Thymus (tissue), 11 donors: ENCODE measurements around the gene SPSB3. TPM values are rescaled to one million over a fixed set of nuclear protein-coding genes. Genes with fewer than 3 reads are reported as not detected.
"Not testable (repeated sequence)": the region's sequence is repeated elsewhere in the genome, so short reads cannot be mapped to it uniquely, and the experiment has no call there.

Experiments used
- DNase-seq, 9 donors: peaks; one replicate each; pipeline ENCODE4 v3.0.0-alpha.2; 2013; ENCODE audit warnings: low spot score in 9 of 9, low read depth in 6 of 9, missing footprints in 1 of 9
- H3K27ac ChIP-seq, 2 donors: one replicate each; pipeline ENCODE4 v1.5.1; 2013; ENCODE audit warnings: control low read depth in 1 of 2, low read depth in 1 of 2, low read length in 1 of 2, mild to moderate bottlenecking in 1 of 2, moderate library complexity in 1 of 2
- H3K27me3 ChIP-seq, 2 donors: one replicate each; pipeline ENCODE4 v1.5.1; 2013; ENCODE audit warnings: low read length in 1 of 2; ENCODE audit not compliant: control insufficient read depth in 2 of 2, insufficient read depth in 1 of 2
- H3K36me3 ChIP-seq, 2 donors: one replicate each; pipeline ENCODE4 v1.5.1; 2013; ENCODE audit warnings: low read length in 1 of 2, mild to moderate bottlenecking in 1 of 2, moderate library complexity in 1 of 2; ENCODE audit not compliant: control insufficient read depth in 2 of 2, insufficient read depth in 2 of 2
- H3K4me1 ChIP-seq, 2 donors: one replicate each; pipeline ENCODE4 v1.5.1; 2013; ENCODE audit warnings: low read length in 2 of 2; ENCODE audit not compliant: control insufficient read depth in 2 of 2, insufficient read depth in 2 of 2
- H3K4me3 ChIP-seq, 2 donors: one replicate each; pipeline ENCODE4 v1.5.1; 2013; ENCODE audit warnings: low read length in 2 of 2, control low read depth in 1 of 2, mild to moderate bottlenecking in 1 of 2
- H3K9me3 ChIP-seq, 2 donors: one replicate each; pipeline ENCODE4 v1.5.1; 2013; ENCODE audit warnings: low read length in 1 of 2, mild to moderate bottlenecking in 1 of 2; ENCODE audit not compliant: control insufficient read depth in 2 of 2, insufficient read depth in 1 of 2
- WGBS: extraction: QIAGEN DNeasy Blood & Tissue Kit; methylation state at CpG from one replicate; pipeline ENCODE4 v1.1.7; 2013; 5-methylcytosine and 5-hydroxymethylcytosine counted together
- polyA plus RNA-seq: library from polyadenylated mRNA; stranded (reverse); fragments of 200-250 nt; gene quantifications from one replicate; pipeline ENCODE4 v1.2.3, GENCODE V29; 2013
- total RNA-seq: library from RNA; stranded (reverse); fragments of 120-200 nt; gene quantifications from one replicate; pipeline ENCODE4 v1.2.4, GENCODE V29; 2013
- donor health status: healthy.

SPSB3 gene
- total and polyA plus RNA-seq, 2 donors, result 68.1 to 282 TPM

DNA sequence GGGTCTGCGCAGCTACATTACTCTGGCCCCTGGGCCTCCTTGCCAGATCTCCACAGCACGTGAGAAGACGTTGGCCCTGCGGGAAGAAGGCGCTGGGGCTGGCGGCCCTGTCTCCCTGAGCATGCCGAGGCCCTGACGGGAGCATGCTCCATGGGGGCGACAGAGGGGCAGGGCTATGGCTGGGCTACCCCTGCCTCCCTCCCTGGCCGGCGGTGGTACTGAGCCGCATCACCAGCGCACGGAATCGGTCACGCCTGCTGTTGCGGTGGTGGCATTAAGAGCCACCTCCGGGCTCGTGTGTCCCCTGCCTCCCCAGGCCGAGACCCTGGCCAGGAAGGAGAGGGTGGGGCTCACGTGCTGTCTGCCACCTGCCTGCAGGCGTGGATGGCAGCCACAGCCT is 48.2 kb downstream of the SPSB3 start:
- Histone ChIP-seq H3K27ac (no peak overlapping the region), H3K36me3 (peaks cover 43 to 53% of the 10 kb centered on the region in 2 donors), H3K27me3 (no peaks in the 10 kb centered on the region), H3K9me3 (peaks cover 4 to 42% of the 10 kb centered on the region in 2 donors), H3K4me3 (no peak overlapping the region), H3K4me1 (no peaks in the 10 kb centered on the region)
- 98% methylated on average over 22 of the region's 22 CpGs for WGBS
- no peak for DNase-seq

- H3K27ac ChIP-seq, H3K27me3 ChIP-seq, DNase-seq, H3K4me3 ChIP-seq, H3K4me1 ChIP-seq: not testable (repeated sequence)
- WGBS, result 97% methylated on average over 21 of the region's 21 CpGs
- Histone ChIP-seq H3K36me3 (peaks cover 56 to 69% of the 10 kb centered on the region in 2 donors), H3K9me3 (peaks cover 4 to 29% of the 10 kb centered on the region in 2 donors)
Observed at GRCh38 chr16:1732551-1732987, 49.8 kb downstream of the SPSB3 start.

DNA sequence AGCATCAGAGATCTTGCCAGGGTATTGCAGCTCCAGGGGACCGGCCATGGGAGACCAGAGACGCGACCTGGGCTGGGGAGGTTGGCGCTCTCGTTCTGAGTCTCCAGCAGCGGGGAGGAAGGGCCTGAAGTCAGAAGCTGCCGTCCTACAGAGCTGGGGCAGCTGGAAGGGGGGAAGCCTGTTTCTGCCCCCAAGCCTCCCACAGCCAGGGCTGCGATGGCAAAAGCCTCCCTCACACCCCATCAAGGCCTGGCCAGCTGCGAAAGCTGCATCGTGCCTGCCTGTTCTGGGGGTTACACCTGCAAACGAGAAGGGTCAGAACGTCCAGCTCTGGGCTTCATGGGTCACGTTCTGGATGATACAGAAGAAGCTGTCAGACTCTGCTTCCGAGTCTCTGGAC is 50.3 kb downstream of the SPSB3 start:
- WGBS, result 95% methylated on average over 14 of the region's 14 CpGs
- H3K4me3 ChIP-seq, result no peak overlapping the region
- peaks cover 61 to 74% of the 10 kb centered on the region in 2 donors for H3K36me3 ChIP-seq
- H3K4me1 ChIP-seq, result no peaks in the 10 kb centered on the region
- no peaks in the 10 kb centered on the region for H3K27me3 ChIP-seq
- DNase-seq, result no peak
- no peak overlapping the region for H3K27ac ChIP-seq
- peaks cover 4 to 29% of the 10 kb centered on the region in 2 donors for H3K9me3 ChIP-seq

DNA sequence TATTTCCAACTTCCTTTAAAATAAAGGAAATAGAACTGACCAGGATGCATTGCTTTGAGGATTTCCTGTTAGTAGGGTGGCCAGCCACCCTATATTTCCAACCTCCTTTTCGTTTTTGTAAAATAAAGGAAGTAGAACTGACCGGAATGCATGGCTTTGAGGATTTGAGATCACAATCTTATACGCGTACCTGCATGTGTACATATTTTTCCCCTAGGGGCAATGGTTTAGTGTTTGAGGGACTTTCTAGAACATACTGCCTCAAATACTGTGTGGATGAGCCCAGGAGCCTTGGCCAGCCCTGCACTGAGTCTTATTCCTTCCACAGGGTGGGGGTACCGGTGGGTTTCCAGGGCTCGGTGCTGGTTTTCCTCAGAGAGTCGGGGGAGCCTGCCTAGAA is 50.8 kb downstream of the SPSB3 start:
- Histone ChIP-seq H3K27ac (no peak overlapping the region), H3K36me3 (peaks cover 62 to 79% of the 10 kb centered on the region in 2 donors)
- WGBS, result 82% methylated on average over 7 of the region's 7 CpGs

DNA sequence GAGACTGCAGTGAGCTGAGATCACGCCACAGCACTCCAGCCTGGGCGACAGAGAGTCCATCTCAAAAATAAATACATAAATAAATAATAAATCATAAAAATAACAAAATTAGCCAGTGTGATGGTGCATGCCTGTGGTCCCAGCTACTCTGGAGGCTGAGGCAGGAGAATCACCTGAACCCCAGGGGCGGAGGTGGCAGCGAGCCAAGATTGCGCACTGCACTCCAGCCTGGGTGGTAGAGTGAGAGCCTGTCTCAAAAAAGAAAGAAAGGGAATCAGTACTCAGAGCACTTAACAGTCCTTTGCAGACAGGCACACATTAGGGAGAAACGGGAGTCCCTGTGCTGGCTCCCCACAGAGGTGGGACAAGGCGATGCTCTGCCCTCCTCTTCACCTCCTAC is 51.3 kb downstream of the SPSB3 start:
- H3K9me3 ChIP-seq, result peaks cover 4 to 22% of the 10 kb centered on the region in 2 donors
- peaks cover 67 to 84% of the 10 kb centered on the region in 2 donors for H3K36me3 ChIP-seq
- WGBS, result over 99% methylated on average over 7 of the region's 7 CpGs
- no peak overlapping the region for H3K27ac ChIP-seq
- no peak overlapping the region for H3K4me3 ChIP-seq
- DNase-seq, result no peak
- H3K4me1 ChIP-seq, result no peaks in the 10 kb centered on the region
- H3K27me3 ChIP-seq, result no peaks in the 10 kb centered on the region

More for the DNA sequence above, 50.8 kb downstream of the SPSB3 start:
- Histone ChIP-seq H3K27me3 (no peaks in the 10 kb centered on the region), H3K4me1 (no peaks in the 10 kb centered on the region), H3K4me3 (no peak overlapping the region), H3K9me3 (peaks cover 4 to 26% of the 10 kb centered on the region in 2 donors)
- DNase-seq, result no peak

GRCh38 chr16:1729445-1729844 is 52.9 kb downstream of the SPSB3 start:
- peaks cover 0 to 7% of the 10 kb centered on the region in 2 donors for H3K9me3 ChIP-seq
- no peak overlapping the region for H3K27ac ChIP-seq
- peaks cover 69 to 85% of the 10 kb centered on the region in 2 donors for H3K36me3 ChIP-seq
- no peaks in the 10 kb centered on the region for H3K27me3 ChIP-seq
- DNase-seq, result no peak
- no peak overlapping the region for H3K4me3 ChIP-seq
- H3K4me1 ChIP-seq, result no peaks in the 10 kb centered on the region
- 98% methylated on average over 35 of the region's 35 CpGs for WGBS

DNA sequence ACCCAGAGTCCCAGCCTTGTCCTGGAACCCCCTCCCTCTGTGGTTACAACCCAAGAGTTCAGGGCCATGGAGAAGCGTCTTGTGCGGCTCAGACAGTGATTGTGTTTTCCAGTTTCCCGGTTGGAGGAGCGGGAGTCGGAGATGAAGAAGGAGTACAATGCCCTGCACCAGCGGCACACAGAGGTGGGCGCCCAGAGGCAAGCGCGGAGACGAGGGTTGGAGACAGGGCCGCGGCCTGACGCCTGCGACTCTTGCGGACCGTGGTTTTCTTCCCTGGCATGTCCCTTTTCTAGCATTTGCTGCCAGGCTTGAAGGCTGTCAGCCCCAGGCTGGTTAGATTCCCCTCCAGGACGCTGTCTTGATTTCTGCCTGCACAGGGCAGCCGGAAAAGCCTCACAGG is 53.3 kb downstream of the SPSB3 start:
- H3K9me3 ChIP-seq, result peaks cover 0 to 7% of the 10 kb centered on the region in 2 donors
- H3K4me1 ChIP-seq, result no peaks in the 10 kb centered on the region
- peaks cover 67 to 85% of the 10 kb centered on the region in 2 donors for H3K36me3 ChIP-seq
- no peak overlapping the region for H3K27ac ChIP-seq
- H3K27me3 ChIP-seq, result no peaks in the 10 kb centered on the region
- no peak overlapping the region for H3K4me3 ChIP-seq
- WGBS, result over 99% methylated on average over 18 of the region's 18 CpGs
- DNase-seq, result no peak

GRCh38 chr16:1727651-1728624 is 54.4 kb downstream of the SPSB3 start:
- Histone ChIP-seq H3K36me3 (peaks cover 58 to 75% of the 10 kb centered on the region in 2 donors), H3K4me1 (peaks cover 2 to 7% of the 10 kb centered on the region in 2 donors), H3K4me3 (no peak overlapping the region), H3K27me3 (no peaks in the 10 kb centered on the region), H3K9me3 (peaks cover 0 to 7% of the 10 kb centered on the region in 2 donors), H3K27ac (no peak overlapping the region)
- no peak for DNase-seq
- whole genome bisulfite sequencing, result 88% methylated on average over 37 of the region's 37 CpGs
